Neural cell (in vitro differentiated cells): Measurements from ENCODE around the gene PDCD7. TPM values are rescaled to one million over a fixed set of nuclear protein-coding genes. Genes with fewer than 3 reads are reported as not detected.

ENCODE experiments used
- H2AFZ ChIP-seq: fragments of 200-600, 300-800 bp; sonication (generic), shearing (Covaris generic); 2 replicates; pipeline ENCODE4 v1.6.0; 2014; ENCODE audit warnings: low read depth, mild to moderate bottlenecking, antibody characterized with exemption, low read length, moderate library complexity
- H3F3A ChIP-seq: fragments of 200-600 bp; shearing (Covaris generic); 2 replicates; pipeline ENCODE4 v1.6.1; 2016; ENCODE audit warnings: mild to moderate bottlenecking, moderate library complexity, mixed read lengths, antibody characterized with exemption, low read length; ENCODE audit not compliant: insufficient read depth, poor library complexity, severe bottlenecking
- H3K27ac ChIP-seq: fragments of 200-600, 300-800 bp; sonication (generic), shearing (Covaris generic); 2 replicates; pipeline ENCODE4 v1.5.1; 2014; ENCODE audit warnings: mild to moderate bottlenecking, low read length, moderate library complexity
- H3K27me3 ChIP-seq: fragments of 300-800, 200-600 bp; sonication (generic), shearing (Covaris generic); 2 replicates; pipeline ENCODE4 v1.6.0; 2014; ENCODE audit warnings: mild to moderate bottlenecking, low read depth, low read length, moderate library complexity; ENCODE audit not compliant: insufficient read depth
- H3K36me3 ChIP-seq: fragments of 300-800, 200-600 bp; sonication (generic), shearing (Covaris generic); 2 replicates; pipeline ENCODE4 v1.5.1; 2014; ENCODE audit warnings: mild to moderate bottlenecking, antibody characterized with exemption, low read length, moderate library complexity; ENCODE audit not compliant: insufficient read depth
- H3K4me2 ChIP-seq: fragments of 300-800, 200-600 bp; sonication (generic), shearing (Covaris generic); 2 replicates; pipeline ENCODE4 v1.6.0; 2014; ENCODE audit warnings: mild to moderate bottlenecking, low read length
- H3K4me3 ChIP-seq: fragments of 300-800, 200-600 bp; sonication (generic), shearing (Covaris generic); 2 replicates; pipeline ENCODE4 v1.5.1; 2014; ENCODE audit warnings: mild to moderate bottlenecking, low read length, moderate library complexity
- H3K79me2 ChIP-seq: fragments of 200-600 bp; shearing (Covaris generic); replicated peaks from 2 replicates; pipeline ENCODE4 v1.6.0; 2014; ENCODE audit warnings: mild to moderate bottlenecking, low read length, moderate library complexity; ENCODE audit not compliant: insufficient read depth
- H3K9ac ChIP-seq: fragments of 300-800, 200-600 bp; sonication (generic), shearing (Covaris generic); 2 replicates; pipeline ENCODE4 v1.6.1; 2016; ENCODE audit warnings: mild to moderate bottlenecking, low read length, mixed read lengths
- H3K9me2 ChIP-seq: fragments of 200-600 bp; shearing (Covaris generic); 2 replicates; pipeline ENCODE4 v1.6.1; 2016; ENCODE audit warnings: mild to moderate bottlenecking, low read length, mixed read lengths; ENCODE audit not compliant: insufficient read depth
- H3K9me3 ChIP-seq: fragments of 200-600, 300-800 bp; sonication (generic), shearing (Covaris generic); 2 replicates; pipeline ENCODE4 v1.6.1; 2016; ENCODE audit warnings: mild to moderate bottlenecking, mixed run types, low read length, moderate library complexity, mixed read lengths
- H4K20me1 ChIP-seq: fragments of 200-600 bp; shearing (Covaris generic); 2 replicates; pipeline ENCODE4 v1.6.1; 2016; ENCODE audit warnings: mild to moderate bottlenecking, mixed run types; ENCODE audit not compliant: insufficient read depth
- CTCF ChIP-seq: fragments of 450-650 bp; IDR thresholded peaks from 2 replicates; pipeline ENCODE4 v1.5.1; 2014; ENCODE audit warnings: antibody characterized with exemption, mild to moderate bottlenecking, moderate library complexity; ENCODE audit not compliant: poor library complexity, severe bottlenecking
- EP300 ChIP-seq: fragments of 450-650 bp; conservative IDR thresholded peaks from 2 replicates; pipeline ENCODE4 v1.6.1; 2014; ENCODE audit warnings: antibody characterized with exemption, mild to moderate bottlenecking, moderate library complexity; ENCODE audit not compliant: poor library complexity, severe bottlenecking
- EZH2 ChIP-seq: fragments of 200-600, 300-800 bp; shearing (Covaris generic), sonication (generic); IDR thresholded peaks from 2 replicates; pipeline ENCODE4 v1.6.1; 2014; ENCODE audit warnings: antibody characterized with exemption, low read length, borderline replicate concordance, mild to moderate bottlenecking; ENCODE audit not compliant: insufficient read depth, poor library complexity, severe bottlenecking
- MXI1 ChIP-seq: fragments of 450-650 bp; conservative IDR thresholded peaks from 2 replicates; pipeline ENCODE4 v1.6.1; 2014; ENCODE audit warnings: antibody characterized with exemption, mild to moderate bottlenecking; ENCODE audit not compliant: poor library complexity, severe bottlenecking
- POLR2AphosphoS5 ChIP-seq: IDR thresholded peaks from 2 replicates; pipeline ENCODE4 v1.6.1; 2012
- RAD21 ChIP-seq: fragments of 450-650 bp; conservative IDR thresholded peaks from 2 replicates; pipeline ENCODE4 v1.6.1; 2014; ENCODE audit warnings: antibody characterized with exemption, mild to moderate bottlenecking, moderate library complexity
- REST ChIP-seq: IDR thresholded peaks from 2 replicates; pipeline ENCODE4 v1.6.1; 2012; ENCODE audit warnings: borderline replicate concordance
- SMC3 ChIP-seq: fragments of 450-650 bp; conservative IDR thresholded peaks from 2 replicates; pipeline ENCODE4 v1.6.1; 2014; ENCODE audit warnings: antibody characterized with exemption, mild to moderate bottlenecking, moderate library complexity; ENCODE audit not compliant: poor library complexity
- TAF1 ChIP-seq: IDR thresholded peaks from 2 replicates; pipeline ENCODE4 v1.6.1; 2012; ENCODE audit warnings: low read depth
- polyA plus RNA-seq: library from polyadenylated mRNA; depleted of rRNA; stranded (reverse); fragments of >200 nt; gene quantifications from 2 replicates; pipeline ENCODE4 v1.2.3, GENCODE V29; 2014

Gene PDCD7
- polyA plus RNA-seq, 1 donor from 2014 or later: 46.8 TPM

- no peak overlapping the region for H3K4me2 ChIP-seq
- H3K9ac ChIP-seq: no peak overlapping the region
- H3F3A ChIP-seq: no peaks in the 10 kb centered on the region
- H2AFZ ChIP-seq: no peak overlapping the region
- no peaks in the 10 kb centered on the region for H3K36me3 ChIP-seq
- no peaks in the 10 kb centered on the region for H4K20me1 ChIP-seq
- no peaks in the 10 kb centered on the region for H3K9me3 ChIP-seq
- H3K27me3 ChIP-seq: no peaks in the 10 kb centered on the region
- H3K9me2 ChIP-seq: no peaks in the 10 kb centered on the region
- no peak overlapping the region for H3K4me3 ChIP-seq
- no peak overlapping the region for H3K27ac ChIP-seq
- TF ChIP-seq MXI1 (no peak), RAD21 (no peak), EZH2 (no peak)
- no peaks in the 10 kb centered on the region for H3K79me2 ChIP-seq
Measured at GRCh38 chr15:65092911-65093792, 40.5 kb downstream of the PDCD7 start.

- H3K4me3 ChIP-seq: no peak overlapping the region
- TF ChIP-seq SMC3 (no peak), POLR2AphosphoS5 (no peak), RAD21 (no peak), CTCF (no peak)
Measured at GRCh38 chr15:65091946-65092770, 41.5 kb downstream of the PDCD7 start.

GRCh38 chr15:65089206-65089824, 44.3 kb downstream of the PDCD7 start:
- H3K4me2 ChIP-seq: no peak overlapping the region
- no peaks in the 10 kb centered on the region for H3K79me2 ChIP-seq
- H3F3A ChIP-seq: no peaks in the 10 kb centered on the region
- H4K20me1 ChIP-seq: no peaks in the 10 kb centered on the region
- TF ChIP-seq RAD21 (no peak), SMC3 (no peak), REST (no peak), TAF1 (no peak), EP300 (no peak)
- no peak overlapping the region for H2AFZ ChIP-seq
- H3K27ac ChIP-seq: no peak overlapping the region
- H3K27me3 ChIP-seq: peaks cover 11% of the 10 kb centered on the region
- no peaks in the 10 kb centered on the region for H3K9me3 ChIP-seq
- H3K4me3 ChIP-seq: no peak overlapping the region
- H3K9ac ChIP-seq: no peak overlapping the region
- H3K9me2 ChIP-seq: no peaks in the 10 kb centered on the region
- H3K36me3 ChIP-seq: no peaks in the 10 kb centered on the region

More at GRCh38 chr15:65091946-65092770, 41.5 kb downstream of the PDCD7 start:
- Histone ChIP-seq H3F3A (no peaks in the 10 kb centered on the region), H3K27me3 (no peaks in the 10 kb centered on the region), H3K9ac (no peak overlapping the region), H3K79me2 (no peaks in the 10 kb centered on the region), H3K36me3 (no peaks in the 10 kb centered on the region), H2AFZ (no peak overlapping the region), H4K20me1 (no peaks in the 10 kb centered on the region), H3K27ac (no peak overlapping the region), H3K4me2 (no peak overlapping the region), H3K9me3 (no peaks in the 10 kb centered on the region), H3K9me2 (no peaks in the 10 kb centered on the region)
